CD4-positive, alpha-beta memory T cell (primary cell): ENCODE data around the gene ASB13. TPM values are rescaled to one million over a fixed set of nuclear protein-coding genes. Genes with fewer than 3 reads are reported as not detected.
"Not testable (repeated sequence)": the region's sequence is repeated elsewhere in the genome, so short reads cannot be mapped to it uniquely, and the experiment has no call there.

Experiments used
- CTCF ChIA-PET: fragments of 350-600 bp; sonication (Branson Sonifier 250); formaldehyde crosslinking; loops from one replicate; lab custom pipeline; 2021; ENCODE audit warnings: inconsistent platforms; ENCODE audit not compliant: partially characterized antibody; lab: Charles Lee
- POLR2A ChIA-PET: fragments of 350-600 bp; sonication (Branson Sonifier 250); formaldehyde crosslinking; loops from one replicate; lab custom pipeline; 2021; ENCODE audit not compliant: partially characterized antibody; lab: Charles Lee
- DNase-seq, 5 donors: peaks; one replicate each; pipeline versions ENCODE4 v3.0.0 to v3.0.0-alpha.2; 2020 to 2022; ENCODE audit warnings: mixed read lengths in 1 of 5
- H3K27ac ChIP-seq: one replicate; pipeline ENCODE4 v1.7.0; 2013; ENCODE audit warnings: low read depth, low read length
- H3K27me3 ChIP-seq: 2 replicates; pipeline ENCODE4 v1.7.0; 2013; ENCODE audit warnings: mild to moderate bottlenecking, low read length, moderate library complexity; ENCODE audit not compliant: insufficient read depth
- H3K36me3 ChIP-seq: 2 replicates; pipeline ENCODE4 v1.7.0; 2013; ENCODE audit warnings: mild to moderate bottlenecking, low read length, moderate library complexity; ENCODE audit not compliant: insufficient read depth
- H3K4me1 ChIP-seq: 2 replicates; pipeline ENCODE4 v1.7.0; 2013; ENCODE audit warnings: mild to moderate bottlenecking, low read length, moderate library complexity; ENCODE audit not compliant: insufficient read depth
- H3K4me3 ChIP-seq, 2 donors: one replicate each; pipeline ENCODE4 v1.7.0; 2013; ENCODE audit warnings: low read length in 2 of 2, mild to moderate bottlenecking in 1 of 2
- H3K9me3 ChIP-seq, 2 donors: one replicate each; pipeline ENCODE4 v1.7.0; 2013; ENCODE audit warnings: low read length in 2 of 2, control low read depth in 1 of 2; ENCODE audit not compliant: control insufficient read depth in 1 of 2
- H3K27ac Mint-ChIP-seq, 7 donors: one replicate each; pipeline ENCODE4 v1.8.0; 2020 to 2021; ENCODE audit warnings: mixed read lengths in 7 of 7, mild to moderate bottlenecking in 6 of 7, inconsistent platforms in 3 of 7, moderate library complexity in 3 of 7
- H3K27me3 Mint-ChIP-seq, 2 donors: one replicate each; pipeline ENCODE4 v1.8.0; 2020 to 2021; ENCODE audit warnings: mixed read lengths in 2 of 2
- H3K36me3 Mint-ChIP-seq, 2 donors: one replicate each; pipeline ENCODE4 v1.8.0; 2020 to 2021; ENCODE audit warnings: mixed read lengths in 2 of 2, inconsistent platforms in 1 of 2, mild to moderate bottlenecking in 1 of 2
- H3K4me1 Mint-ChIP-seq, 4 donors: one replicate each; pipeline ENCODE4 v1.8.0; 2020 to 2021; ENCODE audit warnings: mixed read lengths in 4 of 4, mild to moderate bottlenecking in 1 of 4
- H3K4me3 Mint-ChIP-seq, 8 donors: one replicate each; pipeline ENCODE4 v1.8.0; 2020 to 2021; ENCODE audit warnings: mixed read lengths in 8 of 8, mild to moderate bottlenecking in 7 of 8, moderate library complexity in 6 of 8, inconsistent platforms in 3 of 8
- H3K9me3 Mint-ChIP-seq, 8 donors: one replicate each; pipeline ENCODE4 v1.8.0; 2020 to 2021; ENCODE audit warnings: mixed read lengths in 8 of 8, mild to moderate bottlenecking in 5 of 8, inconsistent platforms in 3 of 8, moderate library complexity in 1 of 8
- intact Hi-C: fragments of 100-400 bp; cut with micrococcal nuclease; formaldehyde crosslinking; loops from one replicate; pipeline ENCODE4 v1.15.1; 2023
- polyA plus RNA-seq, 2 donors: library from polyadenylated mRNA; unstranded; fragments of 300-500 nt; fragmentation: Illumina TruSeq; gene quantifications; one replicate each; pipeline ENCODE4 v1.2.3, GENCODE V29; 2021
- total RNA-seq, 2 experiments: library from RNA; stranded (reverse); gene quantifications; one replicate each; pipeline ENCODE4 v1.2.3, GENCODE V29; 2021

Gene ASB13
- total and polyA plus RNA-seq, 4 experiments from 2014 or later = 15.4 to 18.5 (median 16.4) TPM

DNA sequence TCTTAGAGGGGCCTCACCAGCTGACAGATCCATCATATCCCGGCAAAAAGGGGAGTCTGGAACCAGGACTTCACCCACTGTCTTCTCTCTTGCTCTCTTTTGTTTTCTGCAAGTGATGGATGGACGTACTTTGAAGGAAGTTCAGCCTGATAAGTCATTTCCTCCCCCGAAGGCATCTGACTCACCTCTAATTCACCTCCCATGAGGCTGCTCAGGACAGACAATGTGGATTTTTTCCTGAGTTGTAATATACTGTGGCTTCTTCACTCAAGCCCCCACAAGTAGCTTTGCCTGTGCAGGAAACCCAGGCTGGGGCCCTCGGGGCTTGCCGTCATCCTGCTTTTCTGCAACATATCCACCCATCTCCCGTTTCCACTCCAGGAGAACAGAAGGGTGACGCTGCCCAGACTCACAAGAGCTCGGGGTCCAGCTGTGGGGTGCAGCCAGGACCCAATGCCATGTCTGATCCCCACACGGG, 70.4 kb downstream of the ASB13 start:
- Histone ChIP-seq H3K27me3 (peaks cover 3% of the 10 kb centered on the region), H3K4me3 (no peak overlapping the region), H3K4me1 (no peaks in the 10 kb centered on the region), H3K27ac (no peak overlapping the region), H3K9me3 (no peaks in the 10 kb centered on the region), H3K36me3 (no peaks in the 10 kb centered on the region)
- no peaks in the 10 kb centered on the region for H3K9me3 Mint-ChIP-seq
- intact Hi-C loops = no loop called here
- POLR2A ChIA-PET = no interaction called here
- peaks cover 13 to 15% of the 10 kb centered on the region in 2 donors for H3K27me3 Mint-ChIP-seq
- DNase-seq = no peak
- CTCF ChIA-PET = interaction anchor here (1.9 to 2.6 kb wide), 2 partner anchors 26 to 34 kb away, joined by 6 read pairs; no protein-coding TSS in a partner anchor
- peak overlapping the region in 1 of 7 donors; percentile 70 for H3K27ac Mint-ChIP-seq
- no peak overlapping the region for H3K4me3 Mint-ChIP-seq
- H3K4me1 Mint-ChIP-seq = peaks cover 0 to 10% (median 3%) of the 10 kb centered on the region in 4 donors
- no peaks in the 10 kb centered on the region for H3K36me3 Mint-ChIP-seq

DNA sequence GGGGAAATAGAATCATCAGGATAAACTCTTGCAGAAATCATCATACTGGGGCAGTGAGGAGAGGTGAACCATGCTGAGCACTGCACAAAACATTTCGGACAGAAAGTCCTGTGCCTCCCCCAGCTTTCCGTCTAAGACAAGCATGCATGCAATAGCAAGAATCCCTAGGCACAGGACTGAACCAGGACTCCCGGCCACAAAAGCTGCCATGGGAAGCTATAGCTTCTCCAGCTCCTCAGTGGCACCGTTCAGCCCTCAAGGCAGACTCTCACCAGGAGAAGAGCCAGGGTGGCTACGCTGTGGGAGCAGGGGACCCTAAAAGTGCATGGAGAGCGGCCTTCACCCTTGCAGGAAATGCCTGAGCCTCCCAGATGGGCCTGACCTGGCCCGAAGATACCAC, 70.8 kb downstream of the ASB13 start:
- H3K9me3 Mint-ChIP-seq = no peaks in the 10 kb centered on the region
- Histone ChIP-seq H3K36me3 (no peaks in the 10 kb centered on the region), H3K9me3 (no peaks in the 10 kb centered on the region), H3K27me3 (peaks cover 3% of the 10 kb centered on the region), H3K4me1 (peaks cover 3% of the 10 kb centered on the region), H3K27ac (no peak overlapping the region), H3K4me3 (no peak overlapping the region)
- peaks cover under 1 to 10% (median 5%) of the 10 kb centered on the region in 4 donors for H3K4me1 Mint-ChIP-seq
- intact Hi-C loops = no loop called here
- H3K36me3 Mint-ChIP-seq = no peaks in the 10 kb centered on the region
- POLR2A ChIA-PET = no interaction called here
- peaks cover 13 to 15% of the 10 kb centered on the region in 2 donors for H3K27me3 Mint-ChIP-seq
- H3K4me3 Mint-ChIP-seq = no peak overlapping the region
- DNase-seq = no peak
- H3K27ac Mint-ChIP-seq = no peak overlapping the region
- CTCF ChIA-PET = interaction anchor here (1.9 to 2.6 kb wide), 2 partner anchors 27 to 34 kb away, joined by 6 read pairs; no protein-coding TSS in a partner anchor

DNA sequence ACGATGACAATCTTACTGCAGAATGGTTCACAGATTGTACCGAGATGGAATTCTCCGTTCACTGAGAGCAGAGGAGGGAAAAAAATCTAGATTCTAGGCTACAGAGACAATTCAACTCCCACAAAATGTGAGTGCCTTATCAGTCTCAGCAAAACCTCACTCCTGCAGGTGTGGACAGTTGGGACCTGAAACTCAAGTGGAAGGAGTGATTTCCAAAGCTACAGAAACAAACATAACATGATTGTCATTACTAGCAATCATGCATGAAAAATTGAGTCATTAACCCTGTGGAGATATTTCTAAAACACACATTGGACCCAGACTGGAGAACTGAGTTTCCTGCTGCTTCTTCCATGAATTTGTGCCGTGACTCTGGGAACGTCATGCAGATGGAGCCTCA, 71.3 kb downstream of the ASB13 start:
- intact Hi-C loops = no loop called here
- CTCF ChIA-PET = interaction anchor here (1.9 to 2.6 kb wide), 2 partner anchors 27 to 34 kb away, joined by 6 read pairs; no protein-coding TSS in a partner anchor
- Mint-ChIP-seq H3K4me3 (no peak overlapping the region), H3K4me1 (peaks cover 1 to 10% (median 5%) of the 10 kb centered on the region in 4 donors), H3K36me3 (no peaks in the 10 kb centered on the region), H3K9me3 (no peaks in the 10 kb centered on the region), H3K27me3 (peaks cover 13 to 15% of the 10 kb centered on the region in 2 donors), H3K27ac (no peak overlapping the region)
- Histone ChIP-seq H3K27ac (no peak overlapping the region), H3K27me3 (peaks cover 3% of the 10 kb centered on the region), H3K9me3 (no peaks in the 10 kb centered on the region), H3K36me3 (no peaks in the 10 kb centered on the region), H3K4me1 (peaks cover 6% of the 10 kb centered on the region), H3K4me3 (no peak overlapping the region)
- POLR2A ChIA-PET = no interaction called here
- no peak for DNase-seq

GRCh38 chr10:5594271-5595049, 71.9 kb downstream of the ASB13 start:
- no peak overlapping the region for H3K4me3 ChIP-seq
- DNase-seq = no peak
- peaks cover 3% of the 10 kb centered on the region for H3K27me3 ChIP-seq
- no peaks in the 10 kb centered on the region for H3K36me3 Mint-ChIP-seq
- H3K4me1 ChIP-seq = peaks cover 6% of the 10 kb centered on the region
- no peaks in the 10 kb centered on the region for H3K9me3 Mint-ChIP-seq
- H3K9me3 ChIP-seq = no peaks in the 10 kb centered on the region
- no peaks in the 10 kb centered on the region for H3K36me3 ChIP-seq
- POLR2A ChIA-PET = interaction anchor here (1.0 kb wide), 1 partner anchor 45 kb away, joined by 3 read pairs; no protein-coding TSS in a partner anchor
- peaks cover 5 to 10% (median 8%) of the 10 kb centered on the region in 4 donors for H3K4me1 Mint-ChIP-seq
- peaks cover 13 to 16% of the 10 kb centered on the region in 2 donors for H3K27me3 Mint-ChIP-seq
- intact Hi-C loops = no loop called here
- no peak overlapping the region for H3K27ac ChIP-seq
- CTCF ChIA-PET = interaction anchor here (0.5 to 1.9 kb wide), 4 partner anchors 12 to 1110 kb away, joined by 3 to 6 read pairs (median 4); no protein-coding TSS in a partner anchor
- peak overlapping the region in 1 of 7 donors; percentile 66 for H3K27ac Mint-ChIP-seq
- H3K4me3 Mint-ChIP-seq = no peak overlapping the region

DNA sequence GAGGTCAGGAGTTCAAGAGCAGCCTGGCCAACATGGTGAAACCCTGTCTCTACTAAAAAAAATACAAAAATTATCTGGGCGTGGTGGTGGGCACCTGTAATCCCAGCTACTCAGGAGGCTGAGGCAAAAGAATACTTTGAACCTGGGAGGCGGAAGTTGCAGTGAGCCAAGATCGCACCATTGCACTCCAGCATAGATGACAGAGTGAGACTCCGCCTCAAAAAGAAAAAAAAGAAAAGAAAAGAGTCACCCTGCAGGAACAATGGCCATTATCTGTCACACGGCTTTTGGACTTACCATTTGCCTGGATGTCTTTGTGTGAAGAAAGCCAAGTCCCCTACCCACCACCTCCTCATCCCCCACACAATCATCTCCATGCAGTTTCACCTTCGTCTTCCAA, 73.0 kb downstream of the ASB13 start:
- H3K4me1 Mint-ChIP-seq = peaks cover 5 to 11% (median 8%) of the 10 kb centered on the region in 4 donors
- DNase-seq, intact Hi-C loops, H3K27ac ChIP-seq, H3K36me3 ChIP-seq, H3K36me3 Mint-ChIP-seq, H3K27me3 ChIP-seq, H3K4me3 ChIP-seq, H3K27ac Mint-ChIP-seq, CTCF ChIA-PET, H3K9me3 Mint-ChIP-seq, H3K4me1 ChIP-seq, H3K9me3 ChIP-seq, H3K4me3 Mint-ChIP-seq: not testable (repeated sequence)
- POLR2A ChIA-PET = interaction anchor here (1.3 kb wide), 1 partner anchor 28 kb away, joined by 3 read pairs; no protein-coding TSS in a partner anchor
- peaks cover 13 to 18% of the 10 kb centered on the region in 2 donors for H3K27me3 Mint-ChIP-seq

DNA sequence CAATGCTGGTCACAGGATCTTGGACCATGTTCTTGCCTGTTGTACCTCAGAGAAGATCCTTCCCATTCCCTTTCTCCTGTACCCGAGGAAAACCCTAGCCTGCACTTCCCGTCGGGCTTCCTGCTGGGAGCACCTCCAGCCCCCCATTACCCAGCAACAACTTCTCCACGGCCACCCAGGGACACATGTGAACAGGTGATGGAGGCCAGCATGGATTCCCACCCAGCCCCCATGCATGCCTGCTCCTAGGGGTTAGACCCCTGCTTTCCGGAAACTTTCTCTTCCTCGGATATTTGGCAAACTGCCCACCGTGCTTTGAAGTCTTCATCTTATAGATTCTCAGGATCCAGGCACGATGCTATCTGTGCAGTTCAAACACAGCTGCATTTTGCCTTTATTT, 74.3 kb downstream of the ASB13 start:
- ChIA-PET CTCF (interaction anchor here (0.9 to 1.4 kb wide), 2 partner anchors 90 to 148 kb away, joined by 3 read pairs; no protein-coding TSS in a partner anchor), POLR2A (interaction anchor here (0.7 to 1.3 kb wide), 2 partner anchors 26 to 28 kb away, joined by 3 read pairs; no protein-coding TSS in a partner anchor)
- peaks cover 6% of the 10 kb centered on the region for H3K4me1 ChIP-seq
- no peaks in the 10 kb centered on the region for H3K9me3 ChIP-seq
- peaks cover 3% of the 10 kb centered on the region for H3K27me3 ChIP-seq
- Mint-ChIP-seq H3K36me3 (no peaks in the 10 kb centered on the region), H3K27ac (no peak overlapping the region), H3K4me1 (peaks cover 5 to 11% (median 8%) of the 10 kb centered on the region in 4 donors), H3K27me3 (peaks cover 11 to 18% of the 10 kb centered on the region in 2 donors), H3K4me3 (no peak overlapping the region), H3K9me3 (no peaks in the 10 kb centered on the region)
- no peak overlapping the region for H3K4me3 ChIP-seq
- no peak for DNase-seq
- intact Hi-C loops = no loop called here
- no peak overlapping the region for H3K27ac ChIP-seq
- no peaks in the 10 kb centered on the region for H3K36me3 ChIP-seq

DNA sequence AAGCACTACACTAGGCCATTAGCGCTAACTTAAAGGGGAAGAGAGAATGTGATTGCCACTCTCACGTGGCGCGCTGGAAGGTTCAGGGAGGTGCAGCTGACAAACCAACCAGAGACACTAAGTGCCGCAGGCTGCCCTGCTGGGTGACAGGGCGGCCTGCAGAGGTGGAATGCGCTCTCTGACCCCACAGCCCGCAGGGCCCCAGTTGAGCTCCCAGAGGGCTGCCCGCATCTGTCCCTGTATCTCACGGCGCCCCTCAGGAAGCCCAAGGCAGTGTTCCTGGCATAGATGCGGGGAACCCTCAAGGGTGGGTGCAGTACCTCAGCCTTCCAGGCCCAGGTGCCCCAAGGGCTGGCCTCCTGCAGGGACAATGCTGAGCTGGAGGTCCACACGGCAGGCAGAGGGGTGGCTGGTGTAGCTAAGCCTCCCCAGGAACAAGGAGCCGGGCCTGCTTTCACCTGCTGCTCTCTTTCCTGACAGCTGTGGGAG, 75.0 kb downstream of the ASB13 start:
- H3K4me1 Mint-ChIP-seq = peaks cover 5 to 11% (median 8%) of the 10 kb centered on the region in 4 donors
- peaks cover 11 to 18% of the 10 kb centered on the region in 2 donors for H3K27me3 Mint-ChIP-seq
- Histone ChIP-seq H3K9me3 (no peaks in the 10 kb centered on the region), H3K4me3 (no peak overlapping the region), H3K27me3 (peaks cover 3% of the 10 kb centered on the region), H3K36me3 (no peaks in the 10 kb centered on the region), H3K27ac (no peak overlapping the region), H3K4me1 (peaks cover 6% of the 10 kb centered on the region)
- no peaks in the 10 kb centered on the region for H3K36me3 Mint-ChIP-seq
- no peak overlapping the region for H3K4me3 Mint-ChIP-seq
- no peak for DNase-seq
- no peaks in the 10 kb centered on the region for H3K9me3 Mint-ChIP-seq
- H3K27ac Mint-ChIP-seq = no peak overlapping the region
- ChIA-PET POLR2A (no interaction called here), CTCF (interaction anchor here (1.1 kb wide), 1 partner anchor 31 kb away, joined by 5 read pairs; no protein-coding TSS in a partner anchor)
- intact Hi-C loops = no loop called here
